Measurements from ENCODE around the gene GNL1.

GNL1 gene

GRCh38 chr6:30591008-30591407, 34.7 kb upstream of the GNL1 start:
- FAIRE-seq (no peak), DNase-seq (ENCODE audit: insufficient read length) (no peak)
- TF ChIP-seq POLR2A (IDR thresholded peaks at IDR 0.05; ENCODE audit: low read depth, low read length) (no peak), TAF1 (IDR thresholded peaks at IDR 0.05; ENCODE audit: borderline replicate concordance, low read depth, low read length) (no peak), POLR2AphosphoS5 (IDR thresholded peaks at IDR 0.05; ENCODE audit: low read depth, low read length) (no peak)

DNA sequence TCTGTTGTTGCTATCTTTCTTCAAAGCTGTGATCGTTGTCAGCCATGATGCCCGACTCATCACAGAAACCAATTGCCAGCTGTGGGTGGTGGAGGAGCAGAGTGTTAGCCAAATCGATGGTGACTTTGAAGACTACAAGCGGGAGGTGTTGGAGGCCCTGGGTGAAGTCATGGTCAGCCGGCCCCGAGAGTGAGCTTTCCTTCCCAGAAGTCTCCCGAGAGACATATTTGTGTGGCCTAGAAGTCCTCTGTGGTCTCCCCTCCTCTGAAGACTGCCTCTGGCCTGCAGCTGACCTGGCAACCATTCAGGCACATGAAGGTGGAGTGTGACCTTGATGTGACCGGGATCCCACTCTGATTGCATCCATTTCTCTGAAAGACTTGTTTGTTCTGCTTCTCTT, 34.2 kb upstream of the GNL1 start:
- FAIRE-seq = no peak
- TF ChIP-seq POLR2A (IDR thresholded peaks at IDR 0.05; ENCODE audit: low read depth, low read length) = 0 out of 2 replicates have a peak, but pooled peaks have one; percentile 6
- no peak for TF ChIP-seq POLR2AphosphoS5 (IDR thresholded peaks at IDR 0.05; ENCODE audit: low read depth, low read length)
- TF ChIP-seq TAF1 (IDR thresholded peaks at IDR 0.05; ENCODE audit: borderline replicate concordance, low read depth, low read length) = no peak
- no peak for DNase-seq (ENCODE audit: insufficient read length)

- FAIRE-seq = no peak
Observed at GRCh38 chr6:30589754-30590358, 33.6 kb upstream of the GNL1 start.

DNA sequence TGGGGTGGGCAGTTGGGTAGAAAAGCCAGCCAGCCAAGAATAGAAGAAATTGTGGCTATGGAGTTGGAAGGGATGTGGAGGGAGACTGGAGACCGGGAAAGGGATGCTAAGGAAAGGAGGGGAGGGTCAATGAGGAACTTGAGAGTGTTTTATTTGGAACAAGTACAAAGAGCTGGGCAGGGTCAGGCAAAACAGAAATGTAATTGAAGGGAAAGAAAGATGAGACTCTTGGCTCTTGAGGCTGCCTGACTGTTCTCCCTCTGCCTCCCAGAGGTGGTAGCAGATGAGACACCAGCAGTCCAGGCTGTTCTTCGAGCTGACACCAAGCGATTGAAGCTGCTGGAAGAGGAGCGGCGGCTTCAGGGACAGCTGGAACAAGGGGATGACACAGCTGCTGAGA, 27.6 kb upstream of the GNL1 start:
- DNase-seq (ENCODE audit: insufficient read length) = no peak
- FAIRE-seq = no peak

More at GRCh38 chr6:30589754-30590358, 33.6 kb upstream of the GNL1 start:
- no peak for TF ChIP-seq TAF1 (IDR thresholded peaks at IDR 0.05; ENCODE audit: borderline replicate concordance, low read depth, low read length)
- TF ChIP-seq POLR2A (IDR thresholded peaks at IDR 0.05; ENCODE audit: low read depth, low read length) = no peak
- 0 out of 2 replicates have a peak, but pooled peaks have one; percentile 56 for TF ChIP-seq POLR2AphosphoS5 (IDR thresholded peaks at IDR 0.05; ENCODE audit: low read depth, low read length)
- no peak for DNase-seq (ENCODE audit: insufficient read length)

DNA sequence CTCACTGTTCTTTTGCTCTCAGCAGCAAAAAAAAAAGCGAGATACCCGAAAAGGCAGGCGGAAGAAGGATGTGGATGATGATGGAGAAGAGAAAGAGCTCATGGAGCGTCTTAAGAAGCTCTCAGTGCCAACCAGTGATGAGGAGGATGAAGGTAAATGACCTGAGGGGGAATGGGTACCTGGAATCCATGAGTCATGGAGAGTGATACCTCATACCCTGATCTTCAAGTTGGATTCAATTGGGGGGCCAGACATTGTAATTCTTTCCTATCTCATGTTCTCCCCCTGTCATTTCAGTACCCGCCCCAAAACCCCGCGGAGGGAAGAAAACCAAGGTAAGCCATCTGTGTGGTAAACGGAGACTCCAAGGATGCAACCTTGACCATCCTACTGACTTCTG, 21.8 kb upstream of the GNL1 start:
- no peak for FAIRE-seq
- no peak for TF ChIP-seq POLR2A (IDR thresholded peaks at IDR 0.05; ENCODE audit: low read depth, low read length)
- TF ChIP-seq POLR2AphosphoS5 (IDR thresholded peaks at IDR 0.05; ENCODE audit: low read depth, low read length) = no peak
- no peak for TF ChIP-seq TAF1 (IDR thresholded peaks at IDR 0.05; ENCODE audit: borderline replicate concordance, low read depth, low read length)

More for the DNA sequence above, 27.6 kb upstream of the GNL1 start:
- TF ChIP-seq POLR2AphosphoS5 (IDR thresholded peaks at IDR 0.05; ENCODE audit: low read depth, low read length) = no peak

DNA sequence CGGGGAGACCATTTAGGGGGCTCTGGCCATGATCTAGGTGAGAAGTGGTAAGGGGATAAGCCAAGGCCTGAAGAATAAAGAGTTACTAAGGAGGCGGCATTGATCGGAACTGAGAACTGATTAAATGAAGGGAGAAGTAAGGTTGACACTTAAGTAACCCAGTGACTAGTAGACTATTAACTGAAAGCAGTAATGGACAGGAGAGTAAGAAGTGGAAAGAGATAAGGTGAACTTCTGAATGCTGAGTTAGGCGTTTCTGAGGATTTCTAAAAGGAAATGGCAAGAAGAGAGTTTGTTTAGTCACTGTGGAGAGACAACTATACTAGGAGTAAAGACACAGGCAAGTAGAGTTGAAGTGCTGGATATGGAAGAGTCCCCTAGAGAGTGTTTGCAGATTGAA, 16.8 kb upstream of the GNL1 start:
- TF ChIP-seq TAF1 (IDR thresholded peaks at IDR 0.05; ENCODE audit: borderline replicate concordance, low read depth, low read length) (no peak), POLR2A (IDR thresholded peaks at IDR 0.05; ENCODE audit: low read depth, low read length) (no peak), POLR2AphosphoS5 (IDR thresholded peaks at IDR 0.05; ENCODE audit: low read depth, low read length) (no peak)
- FAIRE-seq = no peak
- DNase-seq (ENCODE audit: insufficient read length) = no peak

More for the DNA sequence above, 21.8 kb upstream of the GNL1 start:
- DNase-seq (ENCODE audit: insufficient read length) = no peak

GRCh38 chr6:30572148-30572547, 15.9 kb upstream of the GNL1 start:
- FAIRE-seq (peak; percentile 33), DNase-seq (ENCODE audit: insufficient read length) (no peak)
- no peak for TF ChIP-seq TAF1 (IDR thresholded peaks at IDR 0.05; ENCODE audit: borderline replicate concordance, low read depth, low read length)
- TF ChIP-seq POLR2A (IDR thresholded peaks at IDR 0.05; ENCODE audit: low read depth, low read length) = no peak
- TF ChIP-seq POLR2AphosphoS5 (IDR thresholded peaks at IDR 0.05; ENCODE audit: low read depth, low read length) = no peak

GRCh38 chr6:30571762-30572082, 15.4 kb upstream of the GNL1 start:
- DNase-seq (ENCODE audit: insufficient read length) (no peak), FAIRE-seq (no peak)
- no peak for TF ChIP-seq POLR2AphosphoS5 (IDR thresholded peaks at IDR 0.05; ENCODE audit: low read depth, low read length)
- no peak for TF ChIP-seq POLR2A (IDR thresholded peaks at IDR 0.05; ENCODE audit: low read depth, low read length)
- no peak for TF ChIP-seq TAF1 (IDR thresholded peaks at IDR 0.05; ENCODE audit: borderline replicate concordance, low read depth, low read length)

DNA sequence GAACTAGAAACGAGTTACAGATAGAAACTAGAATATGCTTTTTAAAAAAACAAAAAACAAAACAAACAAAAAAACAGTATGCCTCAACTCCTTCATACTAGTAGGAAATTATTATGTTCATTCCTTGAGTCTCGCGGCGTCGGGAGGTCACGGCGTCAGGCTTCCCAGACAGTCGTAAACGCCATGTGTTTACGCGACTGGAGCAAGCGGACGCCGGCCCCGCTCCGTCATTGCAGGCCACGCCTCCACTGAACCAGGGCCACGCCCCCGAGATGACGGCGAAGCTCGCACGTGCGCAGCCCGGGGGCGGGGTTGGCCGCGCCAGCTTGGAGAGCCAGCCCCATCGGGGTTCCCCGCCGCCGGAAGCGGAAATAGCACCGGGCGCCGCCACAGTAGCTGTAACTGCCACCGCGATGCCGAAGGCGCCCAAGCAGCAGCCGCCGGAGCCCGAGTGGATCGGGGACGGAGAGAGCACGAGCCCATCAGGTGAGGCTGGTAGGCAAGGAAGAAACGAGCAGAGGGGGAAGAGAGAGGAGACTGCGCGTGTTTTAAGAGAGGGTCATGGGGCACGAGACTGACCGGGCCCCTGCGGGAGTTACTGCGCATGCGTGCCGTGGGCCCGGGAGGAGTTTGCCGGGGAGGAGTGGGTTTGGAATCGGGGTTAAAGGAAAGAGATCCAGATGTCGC, 14.9 kb upstream of the GNL1 start, which contains the start of gene ABCF1:
Gene ABCF1, plus strand, starts transcription at position 368 of the 687 bp plus-strand sequence. Its CDS starts 46 bp downstream, at position 414.
- FAIRE-seq = peak; percentile 98

DNA sequence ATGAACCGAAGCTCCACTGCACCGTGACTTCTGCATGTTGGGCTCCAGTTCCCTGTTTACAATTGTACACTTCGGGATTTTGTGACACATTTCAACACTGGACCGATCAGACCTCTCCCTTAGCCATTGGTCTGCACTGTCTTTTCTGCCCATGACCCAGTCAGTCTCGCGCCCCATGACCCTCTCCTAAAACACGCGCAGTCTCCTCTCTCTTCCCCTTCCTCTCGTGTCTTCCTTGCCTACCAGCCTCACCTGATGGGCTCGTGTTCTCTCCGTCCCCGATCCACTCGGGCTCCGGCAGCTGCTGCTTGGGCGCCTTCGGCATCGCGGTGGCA, 14.4 kb upstream of the GNL1 start:
- FAIRE-seq = no peak
- peak; percentile 23 for DNase-seq (ENCODE audit: insufficient read length)
- TF ChIP-seq POLR2A (IDR thresholded peaks at IDR 0.05; ENCODE audit: low read depth, low read length) = no peak

More for the DNA sequence above, 14.9 kb upstream of the GNL1 start, which contains the start of gene ABCF1:
- TF ChIP-seq POLR2AphosphoS5 (IDR thresholded peaks at IDR 0.05; ENCODE audit: low read depth, low read length) (peak; percentile 94), TAF1 (IDR thresholded peaks at IDR 0.05; ENCODE audit: borderline replicate concordance, low read depth, low read length) (peak; percentile 82; the same call in 1 of the 2 replicates), POLR2A (IDR thresholded peaks at IDR 0.05; ENCODE audit: low read depth, low read length) (peak; percentile 97)
- peak; percentile 94 for DNase-seq (ENCODE audit: insufficient read length)

GRCh38 chr6:30570263-30570662, 14.0 kb upstream of the GNL1 start:
- DNase-seq (ENCODE audit: insufficient read length) = no peak
- no peak for TF ChIP-seq POLR2A (IDR thresholded peaks at IDR 0.05; ENCODE audit: low read depth, low read length)
- peak; percentile 9 for FAIRE-seq

GRCh38 chr6:30568245-30568644, 12.0 kb upstream of the GNL1 start:
- FAIRE-seq (no peak), DNase-seq (ENCODE audit: insufficient read length) (no peak)
- TF ChIP-seq TAF1 (IDR thresholded peaks at IDR 0.05; ENCODE audit: borderline replicate concordance, low read depth, low read length) = no peak
- no peak for TF ChIP-seq POLR2A (IDR thresholded peaks at IDR 0.05; ENCODE audit: low read depth, low read length)
- no peak for TF ChIP-seq POLR2AphosphoS5 (IDR thresholded peaks at IDR 0.05; ENCODE audit: low read depth, low read length)

Data from GM12892 (cell line).